ENCODE measurements around the gene UBE2L5.

- TF ChIP-seq CTCF (IDR thresholded peaks at IDR 0.05): no peak
- no peak for TF ChIP-seq EP300 (IDR thresholded peaks at IDR 0.05)
- no peak for TF ChIP-seq POLR2AphosphoS5 (IDR thresholded peaks at IDR 0.05)
These were observed 6.9 kb downstream of the UBE2L5 start for GRCh38 chr13:30429235-30429634.

Measured in esophagus muscularis mucosa (tissue), 4 donors.